OCI-M2 (cell line): ENCODE data around the gene OSCP1.
"Not testable (repeated sequence)": the region's sequence is repeated elsewhere in the genome, so short reads cannot be mapped to it uniquely, and the experiment has no call there.

ENCODE experiments used
- DNase-seq: peaks from one replicate; lab custom pipeline; 2025; ENCODE audit not compliant: unreplicated experiment; lab: John Stamatoyannopoulos, UW

Gene OSCP1, protein sequence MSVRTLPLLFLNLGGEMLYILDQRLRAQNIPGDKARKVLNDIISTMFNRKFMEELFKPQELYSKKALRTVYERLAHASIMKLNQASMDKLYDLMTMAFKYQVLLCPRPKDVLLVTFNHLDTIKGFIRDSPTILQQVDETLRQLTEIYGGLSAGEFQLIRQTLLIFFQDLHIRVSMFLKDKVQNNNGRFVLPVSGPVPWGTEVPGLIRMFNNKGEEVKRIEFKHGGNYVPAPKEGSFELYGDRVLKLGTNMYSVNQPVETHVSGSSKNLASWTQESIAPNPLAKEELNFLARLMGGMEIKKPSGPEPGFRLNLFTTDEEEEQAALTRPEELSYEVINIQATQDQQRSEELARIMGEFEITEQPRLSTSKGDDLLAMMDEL

DNA sequence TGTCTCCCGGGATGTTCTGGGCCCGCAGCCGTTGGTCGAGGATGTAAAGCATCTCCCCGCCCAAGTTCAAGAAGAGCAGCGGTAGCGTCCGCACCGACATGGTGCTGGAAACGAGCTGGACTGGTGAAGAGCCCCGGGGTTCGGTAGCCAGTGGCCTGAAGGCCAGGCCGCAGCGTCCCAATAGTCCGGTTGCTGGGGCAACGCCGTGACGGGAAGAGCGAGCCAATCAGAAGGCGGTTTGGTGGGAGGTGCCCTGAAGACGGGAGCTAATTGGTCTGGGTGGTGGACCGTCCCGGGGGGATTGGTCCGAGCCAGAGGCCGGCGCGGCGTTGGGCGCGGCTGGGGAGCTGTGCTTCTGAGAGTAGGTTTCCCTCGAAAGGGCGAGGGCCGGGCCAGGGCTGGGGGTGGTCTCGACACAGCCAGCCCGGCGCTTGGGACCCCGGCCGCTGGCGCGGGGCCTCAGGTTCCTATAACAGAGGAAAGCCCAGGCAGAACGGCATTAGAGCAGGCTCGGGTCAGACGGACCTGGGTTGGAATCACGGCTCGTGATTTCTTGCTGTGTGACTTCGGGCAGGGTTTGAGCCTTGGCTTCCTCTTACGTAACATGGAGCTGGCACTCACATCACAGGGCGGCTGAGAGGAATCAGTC, at the start of gene OSCP1:
OSCP1 (minus strand) TSS at position 182 of the 649 bp plus-strand sequence; CDS start at position 100, 82 bp downstream.
- no peak for DNase-seq

DNA sequence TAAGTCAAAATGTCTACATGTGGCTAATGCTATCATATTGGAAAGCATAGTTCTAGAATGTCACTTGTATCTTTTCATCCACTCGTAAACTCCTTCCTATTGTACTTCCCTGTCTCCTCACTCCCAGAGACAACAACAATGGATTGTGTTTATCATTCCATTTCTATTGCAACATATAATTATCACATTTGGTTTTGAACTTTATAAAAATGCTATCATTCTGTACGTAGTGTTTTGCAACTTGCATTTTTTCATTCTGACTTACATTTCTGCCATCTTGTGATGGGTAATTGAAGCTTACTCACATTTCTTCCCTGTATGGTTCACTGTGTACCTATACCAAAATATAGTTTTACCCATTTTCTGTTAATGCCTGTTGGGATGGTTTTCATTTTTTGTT, 47.0 kb upstream of the OSCP1 start:
- DNase-seq, result no peak

DNA sequence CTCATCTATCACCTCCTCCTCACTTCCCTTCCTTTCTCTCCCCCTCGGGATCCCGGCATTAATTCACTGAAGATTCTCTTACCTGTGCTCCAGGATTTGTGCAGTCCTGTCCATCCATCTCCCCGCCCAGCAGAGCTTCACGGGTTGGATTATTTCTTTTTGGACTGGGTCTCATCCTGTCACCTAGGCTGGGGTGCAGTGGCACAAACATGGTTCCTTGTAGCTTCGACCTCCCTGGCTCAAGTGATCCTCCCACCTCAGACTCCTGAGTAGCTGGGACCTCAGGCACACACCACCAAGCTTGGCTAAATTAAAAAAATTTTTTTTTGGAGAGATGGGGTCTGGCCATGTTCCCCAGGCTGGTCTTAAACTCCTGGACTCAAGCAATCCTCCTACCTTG, 44.7 kb upstream of the OSCP1 start:
- no peak for DNase-seq

DNA sequence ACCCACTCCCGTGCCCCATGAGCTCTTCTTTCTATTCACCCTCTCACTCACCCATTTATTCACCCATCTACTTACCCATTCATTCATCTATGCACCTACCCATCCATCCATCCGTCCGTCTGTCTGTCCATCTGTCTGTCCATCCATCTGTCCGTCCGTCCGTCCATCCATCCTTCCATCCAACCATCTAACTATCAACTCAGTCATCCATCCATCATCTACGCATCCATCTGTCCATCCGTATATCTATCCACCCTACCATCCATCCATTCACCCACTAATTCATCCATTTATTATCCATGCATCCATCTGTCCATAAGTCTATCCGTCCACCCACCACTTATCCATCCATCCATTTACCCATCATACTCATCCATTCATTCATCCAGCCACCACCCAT, 43.3 kb upstream of the OSCP1 start:
- DNase-seq, result no peak

DNA sequence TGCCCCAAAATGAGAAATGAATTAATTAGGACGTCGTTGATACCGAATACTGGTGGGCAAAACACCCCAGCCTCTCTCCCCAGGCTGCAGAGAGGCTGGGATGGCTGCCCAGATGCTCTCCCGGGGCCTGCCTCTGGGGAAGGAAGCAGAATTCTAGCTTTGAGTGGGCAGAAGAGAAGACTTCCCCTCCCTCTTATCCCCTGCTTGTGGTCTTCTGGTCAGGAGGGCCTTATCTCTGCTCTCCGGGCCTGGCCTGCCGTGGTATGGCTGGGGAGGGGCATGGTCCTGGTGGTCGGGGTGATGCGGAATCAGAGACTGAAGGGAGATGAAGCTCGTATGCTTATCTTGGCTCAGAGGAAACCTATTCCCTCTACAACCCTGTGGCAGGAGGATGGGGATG, 42.2 kb upstream of the OSCP1 start:
- peak; percentile 42 for DNase-seq

DNA sequence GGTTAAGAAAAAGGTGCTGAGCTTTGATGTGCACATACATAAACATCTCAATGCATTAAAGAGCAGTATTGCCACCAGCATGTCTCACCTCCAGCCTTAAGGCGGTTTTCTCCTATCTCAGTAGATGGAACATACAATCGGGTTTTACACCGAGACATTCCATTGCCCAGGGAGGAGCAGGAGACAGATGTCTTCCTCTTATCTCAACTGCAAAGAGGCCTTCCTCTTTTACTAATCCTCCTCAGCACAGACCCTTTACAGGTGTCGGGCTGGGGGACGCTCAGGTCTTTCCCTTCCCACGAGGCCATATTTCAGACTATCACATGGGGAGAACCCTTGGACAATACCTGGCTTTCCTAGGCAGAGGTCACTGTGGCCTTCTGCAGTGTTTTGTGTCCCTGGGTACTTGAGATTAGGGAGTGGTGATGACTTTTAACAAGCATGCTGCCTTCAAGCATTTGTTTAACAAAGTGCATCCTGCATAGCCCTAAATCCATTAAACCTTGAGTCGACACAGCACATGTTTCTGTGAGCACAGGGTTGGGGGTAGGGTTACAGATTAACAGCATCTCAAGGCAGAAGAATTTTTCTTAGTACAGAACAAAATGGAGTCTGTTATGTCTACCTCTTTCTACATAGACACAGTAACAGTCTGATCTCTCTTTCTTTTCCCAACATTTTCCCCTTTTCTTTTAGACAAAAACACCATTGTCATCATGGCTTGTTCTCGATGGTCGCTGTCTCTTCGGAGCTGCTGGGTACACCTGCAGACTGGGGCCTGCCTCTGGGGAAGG, 39.2 kb upstream of the OSCP1 start:
- not testable (repeated sequence) for DNase-seq

DNA sequence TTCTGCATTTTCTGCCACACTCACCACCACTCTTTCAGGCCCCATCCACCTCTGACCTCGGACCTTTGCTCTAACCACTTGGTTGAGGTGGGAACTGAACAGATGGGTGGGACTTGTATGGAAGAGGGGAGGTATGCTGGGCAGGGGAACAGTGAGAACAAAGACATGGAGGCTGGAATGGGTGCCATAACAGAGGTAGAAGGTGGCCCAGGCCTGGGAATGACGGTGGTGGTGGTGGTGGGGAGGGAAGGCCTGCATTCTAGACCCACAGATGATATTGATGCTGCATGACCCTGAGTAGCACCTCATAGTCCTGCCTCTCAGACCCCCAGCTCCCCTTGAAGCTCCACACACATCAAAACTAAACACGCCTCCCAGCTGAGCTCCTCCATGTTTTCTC, 37.7 kb upstream of the OSCP1 start:
- no peak for DNase-seq

DNA sequence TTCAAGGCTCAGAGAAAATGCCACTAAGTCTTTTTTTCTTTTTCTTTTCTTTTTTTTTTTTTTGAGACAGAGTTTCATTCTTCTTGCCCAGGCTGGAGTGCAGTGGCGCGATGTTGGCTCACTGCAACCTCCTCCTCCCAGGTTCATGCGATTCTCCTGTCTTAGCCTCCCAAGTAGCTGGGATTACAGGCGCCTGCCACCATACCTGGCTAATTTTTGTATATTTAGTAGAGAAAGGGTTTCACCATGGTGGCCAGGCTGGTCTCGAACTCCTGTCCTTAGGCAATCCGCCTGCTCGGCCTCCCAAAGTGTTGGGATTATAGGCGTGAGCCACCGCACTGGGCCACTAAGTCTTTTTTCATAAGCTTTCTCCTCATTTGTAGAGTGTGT, 37.1 kb upstream of the OSCP1 start:
- DNase-seq, result not testable (repeated sequence)

DNA sequence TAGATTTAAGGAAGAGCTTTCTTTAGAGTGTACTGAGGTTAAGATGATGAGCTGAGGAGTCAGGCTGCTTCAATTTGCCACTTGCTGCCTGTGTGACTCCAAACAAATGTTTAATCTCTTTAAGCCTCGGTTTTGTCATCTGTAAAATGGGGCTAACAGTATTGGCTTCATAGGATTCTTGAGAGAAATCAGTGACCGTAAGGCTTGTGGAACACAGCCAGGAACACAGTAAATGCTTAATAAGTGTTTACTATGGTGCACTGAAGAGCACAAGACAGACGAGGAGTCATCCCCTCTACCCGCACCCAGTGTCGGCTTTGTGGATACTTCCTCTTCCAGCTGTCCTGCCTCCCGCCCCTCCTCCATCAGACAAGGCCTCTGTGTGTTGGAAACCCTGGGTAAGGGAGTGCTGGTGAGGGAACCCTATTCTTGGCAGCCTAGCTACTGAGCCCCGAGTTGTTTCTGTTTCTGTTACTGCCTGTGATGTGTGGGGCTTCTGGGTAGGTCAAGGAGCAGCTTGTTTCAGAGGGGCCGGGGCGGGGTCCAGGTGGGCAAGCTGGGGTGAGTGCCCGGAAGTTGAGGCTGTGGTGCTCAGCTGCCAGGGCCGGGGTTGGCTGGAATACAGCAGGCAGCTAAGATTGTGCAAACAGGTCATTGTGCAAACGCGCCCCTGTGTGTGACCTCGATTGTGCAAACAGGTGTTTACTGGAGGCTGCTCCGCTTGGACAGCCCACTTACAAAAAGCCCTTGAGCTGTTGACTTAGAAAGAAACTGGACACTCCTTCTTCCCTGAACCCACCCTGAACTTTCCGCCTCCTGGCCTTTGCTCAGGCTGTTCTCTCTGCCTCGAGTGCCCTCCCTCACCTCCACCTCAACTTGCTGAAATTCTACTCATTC, 36.4 kb upstream of the OSCP1 start:
- no peak for DNase-seq

DNA sequence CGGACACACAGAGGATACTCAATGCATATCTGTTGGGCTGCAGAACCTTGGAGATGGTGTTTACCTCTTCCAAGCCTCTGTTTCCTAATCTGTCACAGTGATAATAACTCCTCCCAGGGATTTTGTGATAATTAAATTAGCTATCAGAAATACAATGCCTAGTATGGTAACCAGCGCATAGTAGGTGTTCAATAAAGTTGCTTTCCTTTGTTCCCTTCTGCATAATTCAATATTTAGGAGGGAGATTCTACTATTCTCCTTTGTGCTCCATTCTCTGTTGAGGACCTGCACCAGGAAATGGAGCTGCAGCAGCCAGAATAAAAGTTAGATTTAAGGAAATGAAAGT, 35.8 kb upstream of the OSCP1 start:
- DNase-seq, result no peak

DNA sequence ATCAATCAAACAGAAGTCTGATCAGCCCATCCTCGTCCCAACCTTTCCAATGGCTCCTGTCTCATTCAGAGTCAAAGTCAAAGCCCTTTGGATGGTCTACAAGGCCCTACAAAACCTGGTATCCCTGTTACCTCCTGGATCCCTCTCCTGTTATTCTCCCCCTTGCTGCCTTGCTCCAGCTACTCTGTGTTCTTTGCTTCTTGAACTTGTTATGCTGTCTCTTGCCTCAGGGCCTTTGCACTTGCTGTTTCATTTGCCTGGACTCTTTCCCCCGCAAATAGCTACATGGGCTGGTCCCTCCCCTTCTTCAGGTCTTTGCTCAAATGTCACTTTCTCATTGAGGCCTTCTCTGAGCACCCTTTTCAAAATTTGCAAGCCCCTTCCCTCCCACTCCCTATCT, 33.8 kb upstream of the OSCP1 start:
- no peak for DNase-seq

DNA sequence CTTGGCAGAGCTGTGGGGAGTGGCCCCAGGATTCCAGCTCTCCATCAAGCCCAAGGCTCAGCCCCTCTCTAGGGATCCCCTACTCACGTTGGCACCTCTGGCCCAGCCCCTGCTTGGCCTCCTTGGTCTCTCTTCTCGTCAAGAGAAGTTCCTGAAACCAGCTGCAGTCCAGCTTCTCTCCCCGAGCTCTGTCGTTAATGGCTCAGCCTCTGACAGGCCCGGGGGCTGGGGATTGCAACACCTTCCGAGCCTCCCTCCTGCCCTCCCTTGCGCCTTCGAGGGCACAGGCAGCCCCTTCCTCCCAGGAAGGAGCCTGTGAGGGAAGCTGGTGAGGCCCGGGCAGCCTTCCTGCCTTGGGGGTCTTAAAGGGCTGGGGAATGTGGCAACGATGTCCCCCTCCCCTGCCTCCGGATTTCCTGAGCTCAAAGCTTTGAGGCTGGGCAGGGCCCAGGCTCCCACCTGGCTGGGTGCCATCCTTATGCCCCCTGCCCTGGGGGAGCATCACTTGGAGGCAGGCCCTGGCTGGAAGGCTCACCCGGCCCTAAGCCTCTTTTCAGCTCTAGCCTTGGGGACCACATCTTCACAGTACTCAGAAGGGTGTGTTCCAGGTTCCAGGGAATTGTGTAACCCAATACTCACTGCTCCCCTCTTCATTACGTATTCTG, 32.6 kb upstream of the OSCP1 start, which contains the start of gene CSF3R:
CSF3R (minus strand) TSS at position 190 of the 665 bp plus-strand sequence. CDS start 3,417 bp downstream, outside the sequence.
- DNase-seq, result no peak

DNA sequence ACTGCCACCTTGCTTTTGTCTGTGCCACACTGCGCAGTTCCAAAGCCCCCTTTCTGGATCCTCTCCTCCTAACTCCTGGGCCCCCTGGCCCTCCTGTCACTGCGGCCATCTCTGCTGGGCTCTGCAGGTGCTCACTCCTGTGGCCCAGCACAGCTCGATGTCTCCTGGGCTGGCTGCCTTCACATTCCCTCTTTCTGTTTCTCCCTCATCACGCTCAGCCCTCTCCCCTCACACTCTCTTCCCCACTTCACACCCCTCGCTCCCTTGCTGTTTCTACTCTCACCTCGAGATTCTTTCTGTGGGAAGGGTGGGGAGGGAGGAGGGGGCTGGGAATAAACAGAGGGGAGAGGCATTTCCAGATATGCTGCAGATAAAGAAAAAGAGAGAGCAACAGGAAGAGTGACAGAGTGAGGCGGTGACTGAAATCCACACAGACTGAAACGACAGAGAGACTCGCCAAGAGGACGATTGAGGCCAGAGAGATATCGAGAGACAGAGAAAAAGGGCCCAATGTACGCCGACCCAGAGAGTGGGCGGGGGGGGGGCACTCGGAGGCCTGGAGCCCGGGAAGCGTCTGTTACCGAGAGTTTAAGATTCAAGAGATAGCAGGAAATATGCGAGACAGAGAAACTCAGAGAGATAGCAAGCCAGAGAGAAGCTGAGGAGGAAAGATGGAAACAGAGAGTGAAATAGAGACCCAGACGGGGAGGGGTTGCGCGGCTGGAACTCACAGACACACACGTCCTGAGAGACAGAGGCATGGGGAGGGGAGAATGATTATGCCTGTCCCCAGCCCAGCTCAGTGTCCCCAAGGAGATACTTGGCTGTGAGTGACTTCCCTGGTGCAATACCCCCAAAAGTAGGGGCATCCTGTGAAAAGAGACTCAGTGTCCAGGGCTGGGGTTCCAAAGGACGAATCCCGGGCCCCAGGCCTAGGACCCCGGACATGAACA, 31.8 kb upstream of the OSCP1 start:
- DNase-seq, result no peak

DNA sequence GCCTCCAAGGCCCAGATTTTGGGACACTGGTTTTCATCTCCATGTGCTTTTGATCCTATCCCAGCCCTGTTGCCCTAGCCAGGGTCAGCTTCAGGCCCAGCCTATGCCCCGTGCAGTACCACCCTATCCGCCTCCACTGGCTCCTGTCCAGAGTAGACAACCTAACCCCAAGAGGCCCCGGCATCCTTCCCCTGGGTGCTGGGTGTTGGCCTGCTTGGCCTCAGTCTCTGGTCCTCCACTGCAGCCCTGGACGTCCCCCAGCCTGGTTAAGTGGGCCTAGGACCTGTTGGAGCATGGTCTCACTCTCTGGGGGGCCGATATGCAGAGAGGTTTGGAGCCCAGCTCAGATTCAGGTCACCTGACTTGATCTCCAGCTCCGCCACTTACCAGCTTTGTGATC, 30.8 kb upstream of the OSCP1 start:
- no peak for DNase-seq

DNA sequence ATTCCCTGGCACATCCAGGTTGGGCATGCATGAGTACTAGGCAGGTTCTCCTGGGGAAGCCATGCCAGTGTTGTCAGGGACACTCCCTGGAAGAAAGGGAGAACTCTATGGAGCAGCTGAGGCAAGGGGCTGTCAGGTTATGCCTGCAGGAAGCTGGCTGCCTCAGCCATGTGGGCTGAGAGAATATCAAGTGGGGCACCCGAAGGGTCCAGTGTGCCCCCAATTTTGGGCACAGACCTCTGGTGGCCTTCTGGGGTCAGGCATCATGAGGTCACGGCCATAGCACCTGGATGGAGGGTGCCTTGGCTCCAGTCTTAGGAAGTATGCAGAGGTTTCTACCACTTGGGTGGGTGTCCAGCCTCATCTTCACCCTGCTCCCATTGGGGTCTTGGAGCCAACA, 29.9 kb upstream of the OSCP1 start:
- no peak for DNase-seq

DNA sequence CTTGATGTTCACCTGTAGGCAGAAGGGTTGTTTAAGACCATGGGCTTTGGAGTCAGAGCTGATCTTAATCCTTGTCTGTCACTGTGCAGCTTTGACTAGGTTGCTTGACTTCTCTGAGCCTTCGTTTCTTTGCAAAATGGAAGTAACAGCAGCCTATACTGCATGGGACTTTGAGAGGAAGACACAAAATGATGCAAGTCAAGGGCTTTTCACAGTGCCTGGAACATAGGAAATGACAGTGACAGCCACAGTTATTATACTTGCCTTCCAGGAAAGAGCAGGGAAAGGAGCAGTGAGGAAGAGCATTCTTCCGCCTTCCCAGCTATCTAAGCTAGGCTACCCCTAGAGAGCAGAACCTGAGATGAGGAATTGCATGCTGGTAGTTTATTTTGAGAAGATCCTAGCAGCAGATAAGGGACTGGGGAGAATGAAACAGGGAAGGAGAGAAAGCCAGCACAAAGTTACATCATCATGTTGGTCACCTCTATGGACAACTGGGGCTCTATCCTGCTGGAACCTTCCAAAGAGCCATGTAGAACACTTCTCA, 29.3 kb upstream of the OSCP1 start:
- no peak for DNase-seq

DNA sequence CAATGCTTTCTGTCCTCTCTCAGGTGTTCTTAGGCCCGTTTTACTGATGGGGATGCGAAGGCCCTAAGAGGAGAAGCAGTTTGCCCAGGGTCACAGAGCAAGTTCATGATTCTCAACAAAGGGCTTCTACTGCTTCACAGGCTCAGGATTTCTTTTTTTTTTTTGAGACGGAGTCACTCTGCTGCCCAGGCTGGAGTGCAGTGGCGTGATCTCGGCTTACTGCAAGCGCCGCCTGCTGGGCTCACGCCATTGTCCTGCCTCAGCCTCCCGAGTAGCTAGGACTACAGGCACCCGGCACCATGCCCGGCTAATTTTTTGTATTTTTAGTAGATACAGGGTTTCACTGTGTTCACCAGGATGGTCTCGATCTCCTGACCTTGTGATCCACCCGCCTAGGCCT, 27.4 kb upstream of the OSCP1 start:
- DNase-seq, result not testable (repeated sequence)

DNA sequence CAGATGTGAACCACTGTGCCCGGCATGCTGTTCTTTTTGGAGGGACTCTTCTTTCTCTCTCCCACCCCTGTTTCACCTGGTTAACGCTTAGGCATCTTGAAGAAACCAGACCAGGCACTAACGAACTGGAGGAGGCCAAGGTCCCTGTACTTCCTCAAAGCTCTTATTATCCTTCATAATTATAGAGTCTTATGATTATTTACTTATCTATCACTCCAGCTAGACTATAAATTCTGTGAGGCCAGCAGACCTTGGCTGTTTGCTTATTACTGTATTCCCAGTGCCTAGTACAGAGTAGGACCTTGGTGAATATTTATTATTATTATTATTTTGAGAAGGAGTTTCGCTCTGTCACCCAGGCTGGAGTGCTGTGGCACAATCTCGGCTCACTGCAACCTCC, 26.7 kb upstream of the OSCP1 start:
- no peak for DNase-seq
